22Rv1 (cell line): ENCODE results near the gene ZNF431.

Experiments used
- ZFX ChIP-seq: fragments of 450-650 bp; IDR thresholded peaks from 2 replicates; pipeline ENCODE4 v1.6.1; 2017; ENCODE audit warnings: antibody characterized with exemption, borderline replicate concordance
- TF ChIP-seq, protein P1 (sequence below): fragments of 450-650 bp; IDR thresholded peaks from 2 replicates; pipeline ENCODE4 v1.5.1; 2017; ENCODE audit warnings: mild to moderate bottlenecking

GRCh38 chr19:21151460-21151859 is 9.6 kb downstream of the ZNF431 start:
- TF ChIP-seq, protein P1, sequence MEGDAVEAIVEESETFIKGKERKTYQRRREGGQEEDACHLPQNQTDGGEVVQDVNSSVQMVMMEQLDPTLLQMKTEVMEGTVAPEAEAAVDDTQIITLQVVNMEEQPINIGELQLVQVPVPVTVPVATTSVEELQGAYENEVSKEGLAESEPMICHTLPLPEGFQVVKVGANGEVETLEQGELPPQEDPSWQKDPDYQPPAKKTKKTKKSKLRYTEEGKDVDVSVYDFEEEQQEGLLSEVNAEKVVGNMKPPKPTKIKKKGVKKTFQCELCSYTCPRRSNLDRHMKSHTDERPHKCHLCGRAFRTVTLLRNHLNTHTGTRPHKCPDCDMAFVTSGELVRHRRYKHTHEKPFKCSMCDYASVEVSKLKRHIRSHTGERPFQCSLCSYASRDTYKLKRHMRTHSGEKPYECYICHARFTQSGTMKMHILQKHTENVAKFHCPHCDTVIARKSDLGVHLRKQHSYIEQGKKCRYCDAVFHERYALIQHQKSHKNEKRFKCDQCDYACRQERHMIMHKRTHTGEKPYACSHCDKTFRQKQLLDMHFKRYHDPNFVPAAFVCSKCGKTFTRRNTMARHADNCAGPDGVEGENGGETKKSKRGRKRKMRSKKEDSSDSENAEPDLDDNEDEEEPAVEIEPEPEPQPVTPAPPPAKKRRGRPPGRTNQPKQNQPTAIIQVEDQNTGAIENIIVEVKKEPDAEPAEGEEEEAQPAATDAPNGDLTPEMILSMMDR: no peak
- no peak for TF ChIP-seq ZFX
